GM12872 (cell line): ENCODE data around the gene TRAIP.

ENCODE experiments used
- TF ChIP-seq, protein P1 (sequence below): IDR thresholded peaks from 3 replicates; pipeline ENCODE4 v1.5.1; 2011; ENCODE audit warnings: low read depth, mild to moderate bottlenecking, low read length, moderate library complexity; ENCODE audit not compliant: insufficient read depth

TRAIP gene

DNA sequence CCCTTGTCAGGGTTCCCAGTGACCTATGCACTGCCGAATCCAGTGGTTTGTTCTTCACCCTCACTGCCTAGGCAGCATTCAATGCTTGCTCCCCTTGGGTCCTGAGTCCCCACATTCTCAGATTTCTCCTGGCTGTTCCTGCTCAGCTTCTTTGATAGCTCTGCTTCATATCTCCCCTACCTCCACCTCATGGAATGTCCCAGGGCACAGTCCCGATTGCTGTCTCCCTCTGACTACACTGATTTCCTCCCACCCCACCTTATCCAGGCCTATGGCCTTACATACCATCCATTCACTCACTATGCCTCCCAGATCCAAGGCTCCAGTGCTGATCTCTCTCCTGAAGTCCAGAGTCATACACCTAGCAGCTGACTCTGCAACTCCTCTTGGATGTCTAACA lies 55.2 kb downstream of the TRAIP start:
- TF ChIP-seq, protein P1, sequence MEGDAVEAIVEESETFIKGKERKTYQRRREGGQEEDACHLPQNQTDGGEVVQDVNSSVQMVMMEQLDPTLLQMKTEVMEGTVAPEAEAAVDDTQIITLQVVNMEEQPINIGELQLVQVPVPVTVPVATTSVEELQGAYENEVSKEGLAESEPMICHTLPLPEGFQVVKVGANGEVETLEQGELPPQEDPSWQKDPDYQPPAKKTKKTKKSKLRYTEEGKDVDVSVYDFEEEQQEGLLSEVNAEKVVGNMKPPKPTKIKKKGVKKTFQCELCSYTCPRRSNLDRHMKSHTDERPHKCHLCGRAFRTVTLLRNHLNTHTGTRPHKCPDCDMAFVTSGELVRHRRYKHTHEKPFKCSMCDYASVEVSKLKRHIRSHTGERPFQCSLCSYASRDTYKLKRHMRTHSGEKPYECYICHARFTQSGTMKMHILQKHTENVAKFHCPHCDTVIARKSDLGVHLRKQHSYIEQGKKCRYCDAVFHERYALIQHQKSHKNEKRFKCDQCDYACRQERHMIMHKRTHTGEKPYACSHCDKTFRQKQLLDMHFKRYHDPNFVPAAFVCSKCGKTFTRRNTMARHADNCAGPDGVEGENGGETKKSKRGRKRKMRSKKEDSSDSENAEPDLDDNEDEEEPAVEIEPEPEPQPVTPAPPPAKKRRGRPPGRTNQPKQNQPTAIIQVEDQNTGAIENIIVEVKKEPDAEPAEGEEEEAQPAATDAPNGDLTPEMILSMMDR, result no peak

DNA sequence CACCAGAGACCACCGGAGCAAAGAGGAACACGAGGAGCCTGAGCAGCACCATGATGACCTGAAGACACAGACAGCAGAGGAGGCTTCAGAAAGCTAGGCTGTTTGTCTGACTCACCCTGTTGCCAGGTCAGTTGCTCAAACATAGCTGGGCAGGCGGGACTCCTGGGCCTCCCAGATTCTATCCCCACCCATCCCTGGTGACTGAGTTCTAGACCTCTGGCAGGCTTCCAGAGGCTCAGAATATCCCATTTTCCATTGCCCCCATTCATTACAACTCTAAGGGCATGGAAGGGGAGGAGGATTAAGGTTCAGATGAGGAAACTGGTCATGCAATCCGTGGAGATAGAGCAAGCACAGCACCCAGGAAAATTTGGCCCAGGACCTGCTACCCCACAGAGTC lies 56.6 kb downstream of the TRAIP start, which contains the start of gene CDHR4:
Gene CDHR4, minus strand, starts transcription at position 113 of the 400 bp plus-strand sequence. Its CDS starts 61 bp downstream, at position 52.
- TF ChIP-seq, protein P1, result no peak

DNA sequence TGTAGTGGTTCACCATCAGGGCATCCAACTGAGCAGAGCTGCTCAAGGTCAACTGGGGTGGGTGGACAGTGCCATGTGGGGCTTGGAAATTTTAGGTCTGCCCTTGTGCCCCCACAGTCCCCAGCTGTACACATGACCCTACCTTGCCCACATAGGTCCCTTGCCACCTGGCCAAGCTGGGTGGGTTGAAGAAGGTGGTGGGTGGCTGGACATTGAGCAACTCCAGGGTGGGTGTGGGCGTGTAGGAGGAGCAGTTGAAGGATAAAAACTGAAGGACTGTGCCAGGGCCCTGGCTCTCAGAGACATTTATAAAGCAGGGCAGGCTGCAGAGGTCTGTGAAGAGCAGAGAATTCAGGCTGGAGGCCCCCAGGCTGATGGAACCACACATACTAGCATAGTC lies 57.3 kb downstream of the TRAIP start:
- TF ChIP-seq, protein P1, result no peak

DNA sequence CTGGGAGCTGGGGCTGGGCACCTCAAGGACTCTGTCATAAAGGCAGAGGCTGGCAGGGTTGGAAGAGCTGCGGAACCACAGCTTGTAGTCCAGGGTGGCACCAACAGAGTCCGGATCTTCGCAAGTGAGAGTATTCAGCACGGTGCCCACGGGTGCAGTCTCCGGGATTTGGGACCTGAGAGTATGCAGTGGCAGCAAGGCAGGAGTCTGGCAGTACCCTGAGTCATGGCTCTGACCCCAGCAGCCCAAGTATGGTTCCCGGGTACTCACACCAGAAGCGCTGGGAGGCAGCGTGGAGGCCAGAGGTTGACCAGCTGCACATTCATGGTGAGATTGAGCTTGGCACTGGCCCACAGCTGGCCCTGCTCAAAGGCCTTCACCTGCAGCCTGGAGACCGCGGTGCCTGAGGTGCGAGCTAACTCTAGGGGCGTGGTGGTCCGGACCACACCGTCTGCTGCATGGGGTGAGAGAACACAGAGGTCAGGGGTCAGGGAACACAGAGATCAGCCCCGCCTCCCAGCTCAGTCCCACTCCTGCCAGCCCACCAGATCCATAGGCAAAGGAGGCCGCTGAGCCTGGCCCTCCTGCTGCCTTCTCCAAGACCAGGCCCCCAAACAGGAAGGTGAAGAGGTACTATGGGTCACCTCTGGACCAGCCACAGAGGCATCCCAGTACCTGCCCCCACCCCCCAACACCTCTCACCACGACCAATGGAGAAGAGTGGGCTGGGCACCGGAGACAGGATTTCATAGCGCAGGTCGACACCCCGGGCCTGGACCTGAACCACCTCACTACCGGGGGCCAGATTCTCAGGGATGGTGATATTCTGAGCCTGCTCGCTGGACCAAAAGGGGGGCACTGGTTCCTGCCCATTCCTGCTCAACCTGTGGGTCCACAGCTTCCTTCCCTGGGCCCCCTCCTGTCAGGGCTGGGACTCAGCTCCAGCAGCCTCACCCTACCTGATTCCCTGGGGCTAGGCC lies 61.1 kb downstream of the TRAIP start:
- TF ChIP-seq, protein P1, result no peak

DNA sequence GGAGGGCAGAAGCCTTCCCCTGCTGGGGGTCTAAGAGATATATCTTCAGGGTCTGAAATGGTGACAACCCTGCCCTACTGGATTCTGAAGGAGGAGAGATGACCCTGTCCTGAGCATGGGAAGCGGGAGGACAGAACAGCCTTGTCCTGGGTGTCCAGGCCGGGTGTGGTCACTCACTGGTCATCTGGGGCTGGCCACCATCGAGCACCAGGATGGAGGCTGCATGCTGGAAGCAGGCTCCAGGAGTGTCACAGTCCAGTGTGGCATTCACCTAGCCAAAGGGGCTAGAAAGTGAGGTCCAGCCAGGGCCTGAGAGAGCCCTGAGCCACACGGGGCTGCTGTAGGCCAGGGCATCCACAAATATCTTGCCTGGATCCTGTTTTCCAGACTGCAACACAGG lies 61.9 kb downstream of the TRAIP start:
- TF ChIP-seq, protein P1, result no peak

DNA sequence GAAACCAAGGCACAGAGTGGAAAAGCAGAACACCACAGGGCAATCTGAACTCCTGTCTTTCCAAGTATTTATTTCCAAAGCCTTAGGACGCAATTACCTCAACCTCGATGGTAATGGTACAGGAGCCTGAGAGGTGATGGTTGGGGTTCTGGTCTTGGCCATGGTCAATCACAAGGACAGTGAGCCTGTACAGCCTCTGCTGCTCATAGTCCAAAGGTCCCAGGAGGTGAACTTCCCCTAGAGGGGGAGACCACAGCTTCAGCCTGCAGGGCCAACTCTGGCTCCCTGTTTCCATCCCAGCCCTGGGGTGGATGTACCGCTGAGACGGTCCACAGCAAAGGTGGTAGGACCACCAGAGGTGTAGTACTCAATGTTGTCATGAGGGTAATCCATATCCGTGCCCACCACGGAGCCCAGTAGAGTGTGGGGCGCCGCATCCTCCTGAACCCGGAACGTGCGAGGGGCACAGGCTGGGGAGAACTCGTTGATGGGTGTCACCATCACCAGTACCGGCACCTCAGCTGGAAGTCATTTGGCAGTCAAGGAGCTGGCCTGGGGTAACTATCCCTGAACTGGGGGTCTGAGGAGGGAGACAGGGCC lies 62.8 kb downstream of the TRAIP start:
- TF ChIP-seq, protein P1, result no peak

DNA sequence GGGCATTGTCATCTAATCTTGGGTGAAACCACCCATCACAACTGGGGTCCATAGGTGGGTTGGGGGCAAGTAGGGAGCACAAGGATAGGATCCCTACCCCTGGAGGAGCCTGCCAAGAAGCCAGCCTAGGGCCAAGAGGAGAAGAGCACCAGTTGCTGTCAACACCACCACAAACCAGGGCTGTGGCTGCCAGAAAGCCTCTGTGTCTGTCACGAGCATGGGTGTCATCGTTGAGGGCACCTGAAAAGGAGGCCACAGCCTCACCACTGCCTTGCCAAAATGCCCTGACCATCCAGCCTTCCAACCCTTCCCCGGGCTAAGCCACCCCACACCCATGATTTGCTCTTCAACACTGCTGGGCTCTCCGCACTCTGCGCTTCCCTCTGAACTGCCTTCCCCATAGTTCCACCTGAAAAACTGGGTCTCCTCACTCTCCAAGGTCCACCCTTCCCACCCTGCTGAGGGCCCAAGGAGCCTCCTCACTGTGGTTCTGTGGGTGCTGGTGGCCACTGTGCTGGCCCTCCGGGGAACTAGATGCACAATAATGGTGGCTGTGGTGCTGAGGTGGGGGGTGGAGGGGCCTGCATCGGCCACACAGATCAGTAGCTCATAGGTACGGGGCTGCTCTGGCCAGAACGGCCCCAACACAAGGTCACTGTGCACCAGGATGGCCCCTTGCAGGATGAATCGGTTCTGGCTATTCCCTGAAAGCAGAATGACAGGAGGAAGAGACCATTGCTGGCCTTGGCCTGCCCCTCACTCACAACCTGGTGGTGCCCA lies 63.8 kb downstream of the TRAIP start:
- TF ChIP-seq, protein P1, result no peak
